ENCODE measurements around the gene STAT3.

DNA sequence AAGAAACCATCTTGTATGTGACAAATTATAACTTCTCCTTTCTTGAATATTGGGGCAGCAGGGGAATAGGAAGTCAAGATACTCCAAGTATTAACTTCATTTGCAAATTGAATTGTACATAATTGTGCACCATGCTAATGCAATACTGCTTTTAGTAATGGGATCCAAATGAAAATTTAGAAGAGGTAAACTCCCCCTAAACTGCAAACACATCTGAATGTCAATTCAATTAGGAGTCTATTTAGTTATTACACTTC lies 116.5 kb downstream of the STAT3 start:
- TF ChIP-seq EZH2 (IDR thresholded peaks at IDR 0.05; ENCODE audit: insufficient read depth, poor library complexity, severe bottlenecking), result no peak
- TF ChIP-seq EZH2phosphoT487 (IDR thresholded peaks at IDR 0.05; ENCODE audit: insufficient read depth, low read depth), result no peak
